HG03108 (cell line): ENCODE data around the gene PPP1R9A.

Experiments used
- ATAC-seq: cut with Tn5 transposase; IDR thresholded peaks from one replicate; pipeline ENCODE4 v1.9.1; 2021; ENCODE audit warnings: moderate library complexity; ENCODE audit not compliant: unreplicated experiment

The PPP1R9A gene

DNA sequence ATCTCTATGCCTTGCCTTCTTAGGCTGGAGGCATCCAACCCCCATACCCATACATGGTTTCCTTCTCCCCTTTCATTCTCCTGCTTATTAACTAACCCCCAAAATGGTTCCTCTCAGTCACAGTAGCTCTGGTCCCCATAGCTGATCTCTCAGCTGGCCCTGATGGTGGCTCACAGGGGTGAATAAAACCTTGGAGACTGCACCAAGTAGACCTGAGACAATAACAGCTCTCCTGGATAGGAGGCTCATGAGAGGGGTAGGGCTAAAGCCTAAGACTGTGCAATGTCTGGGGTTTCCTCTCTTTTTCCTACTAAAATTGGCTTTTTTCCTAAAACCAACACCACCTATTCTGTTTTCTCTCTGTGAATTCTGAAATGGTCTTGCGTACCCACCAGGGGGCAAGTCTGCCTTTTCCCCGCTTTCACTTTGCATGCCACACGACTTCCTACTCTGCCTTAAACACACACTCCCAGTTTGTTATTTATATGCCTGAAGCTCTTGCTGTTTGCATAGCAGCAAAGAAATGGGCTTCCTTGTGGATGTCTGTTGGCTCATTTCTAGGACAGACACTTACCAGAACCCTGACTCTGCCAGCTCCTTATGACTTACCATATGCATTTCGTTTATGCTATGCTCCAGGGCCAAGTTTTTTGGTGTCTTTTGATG lies 435.4 kb downstream of the PPP1R9A start:
- ATAC-seq = no peak
